Measurements from ENCODE around the gene GLIS1.

GLIS1 gene

GRCh38 chr1:53535226-53535625 is 203.7 kb downstream of the GLIS1 start:
- TF ChIP-seq CTCF (IDR thresholded peaks at IDR 0.05; ENCODE audit: low read depth, low read length, poor library complexity, severe bottlenecking) (no peak), EZH2phosphoT487 (IDR thresholded peaks at IDR 0.05; ENCODE audit: borderline replicate concordance, low read length) (no peak)

GRCh38 chr1:53532912-53533311 is 206.1 kb downstream of the GLIS1 start:
- Histone ChIP-seq H3K9me2 (replicated peaks; ENCODE audit: control insufficient read depth, low read length) (no peaks in the 10 kb centered on the region), H3K4me2 (ENCODE audit: low read length) (no peak overlapping the region), H3K79me2 (ENCODE audit: control insufficient read depth, low read length) (no peaks in the 10 kb centered on the region), H3K4me3 (ENCODE audit: low read length) (no peak overlapping the region), H3K9me3 (ENCODE audit: control insufficient read depth, insufficient read depth, low read length) (no peaks in the 10 kb centered on the region), H4K20me1 (ENCODE audit: control insufficient read depth, insufficient read depth, low read depth, low read length) (no peaks in the 10 kb centered on the region), H3K36me3 (ENCODE audit: control insufficient read depth, low read length) (no peaks in the 10 kb centered on the region), H3F3A (ENCODE audit: control insufficient read depth, insufficient read depth) (no peaks in the 10 kb centered on the region), H3K4me1 (ENCODE audit: control insufficient read depth, low read length) (no peaks in the 10 kb centered on the region), H3K27me3 (ENCODE audit: control insufficient read depth, low read length) (0 out of 2 replicates have a peak, but pooled peaks cover 3% of the 10 kb centered on the region), H3K27ac (ENCODE audit: low read depth, low read length) (no peak overlapping the region)
- TF ChIP-seq EZH2phosphoT487 (IDR thresholded peaks at IDR 0.05; ENCODE audit: borderline replicate concordance, low read length) (no peak), CTCF (IDR thresholded peaks at IDR 0.05; ENCODE audit: low read depth, low read length, poor library complexity, severe bottlenecking) (no peak)

More at GRCh38 chr1:53535226-53535625, 203.7 kb downstream of the GLIS1 start:
- no peaks in the 10 kb centered on the region for H3F3A ChIP-seq (ENCODE audit: control insufficient read depth, insufficient read depth)
- no peaks in the 10 kb centered on the region for H3K79me2 ChIP-seq (ENCODE audit: control insufficient read depth, low read length)
- no peak overlapping the region for H3K4me3 ChIP-seq (ENCODE audit: low read length)
- H3K4me2 ChIP-seq (ENCODE audit: low read length) = no peak overlapping the region
- H3K4me1 ChIP-seq (ENCODE audit: control insufficient read depth, low read length) = no peaks in the 10 kb centered on the region
- no peaks in the 10 kb centered on the region for H3K9me3 ChIP-seq (ENCODE audit: control insufficient read depth, insufficient read depth, low read length)
- 0 out of 2 replicates have a peak, but pooled peaks cover 3% of the 10 kb centered on the region for H3K27me3 ChIP-seq (ENCODE audit: control insufficient read depth, low read length)
- H3K27ac ChIP-seq (ENCODE audit: low read depth, low read length) = no peak overlapping the region
- H3K36me3 ChIP-seq (ENCODE audit: control insufficient read depth, low read length) = no peaks in the 10 kb centered on the region
- no peaks in the 10 kb centered on the region for H4K20me1 ChIP-seq (ENCODE audit: control insufficient read depth, insufficient read depth, low read depth, low read length)
- H3K9me2 ChIP-seq (replicated peaks; ENCODE audit: control insufficient read depth, low read length) = no peaks in the 10 kb centered on the region

GRCh38 chr1:53532377-53532776 is 206.6 kb downstream of the GLIS1 start:
- Histone ChIP-seq H3K36me3 (ENCODE audit: control insufficient read depth, low read length) (no peaks in the 10 kb centered on the region), H3K9me2 (replicated peaks; ENCODE audit: control insufficient read depth, low read length) (no peaks in the 10 kb centered on the region), H3K27me3 (ENCODE audit: control insufficient read depth, low read length) (0 out of 2 replicates have a peak, but pooled peaks cover 3% of the 10 kb centered on the region), H3K79me2 (ENCODE audit: control insufficient read depth, low read length) (no peaks in the 10 kb centered on the region), H3K27ac (ENCODE audit: low read depth, low read length) (no peak overlapping the region), H3K4me1 (ENCODE audit: control insufficient read depth, low read length) (no peaks in the 10 kb centered on the region), H3K4me2 (ENCODE audit: low read length) (no peak overlapping the region), H3K4me3 (ENCODE audit: low read length) (no peak overlapping the region), H3F3A (ENCODE audit: control insufficient read depth, insufficient read depth) (no peaks in the 10 kb centered on the region), H3K9me3 (ENCODE audit: control insufficient read depth, insufficient read depth, low read length) (no peaks in the 10 kb centered on the region), H4K20me1 (ENCODE audit: control insufficient read depth, insufficient read depth, low read depth, low read length) (no peaks in the 10 kb centered on the region)
- TF ChIP-seq CTCF (IDR thresholded peaks at IDR 0.05; ENCODE audit: low read depth, low read length, poor library complexity, severe bottlenecking) = no peak
- no peak for TF ChIP-seq EZH2phosphoT487 (IDR thresholded peaks at IDR 0.05; ENCODE audit: borderline replicate concordance, low read length)

Measured in DOHH2 (cell line).